H1 (cell line): ENCODE measurements around the gene PSMC1. TPM values are rescaled to one million over a fixed set of nuclear protein-coding genes. Genes with fewer than 3 reads are reported as not detected.

Experiments
- CTCF ChIA-PET: fragments of 300-600 bp; sonication (Branson Sonifier 250); formaldehyde crosslinking; loops from one replicate; lab custom pipeline; 2021; ENCODE audit not compliant: partially characterized antibody; lab: Charles Lee
- POLR2A ChIA-PET: fragments of 300-600 bp; sonication (Branson Sonifier 250); formaldehyde crosslinking; loops from one replicate; lab custom pipeline; 2021; ENCODE audit warnings: inconsistent platforms; ENCODE audit not compliant: partially characterized antibody; lab: Charles Lee
- DNase-seq, 2 experiments: peaks; one replicate each; pipeline versions ENCODE4 v3.0.0 to v3.0.0-alpha.2; 2010 to 2022; ENCODE audit warnings: low spot score in 2 of 2, low read depth in 1 of 2, mixed read lengths in 1 of 2
- FAIRE-seq: peaks from 2 replicates; lab custom pipeline; 2011; peaks lifted over from hg19 to GRCh38; lab: Jason Lieb, UNC
- H2AFZ ChIP-seq: 2 replicates; pipeline ENCODE4 v1.8.1; 2012; ENCODE audit warnings: low read length, inconsistent platforms
- H2AK5ac ChIP-seq: 2 replicates; pipeline ENCODE4 v1.6.1; 2013; ENCODE audit warnings: low read depth, low read length
- H2BK120ac ChIP-seq: replicated peaks from 2 replicates; pipeline ENCODE3; 2013; ENCODE audit warnings: low read depth, low read length, inconsistent platforms
- H2BK12ac ChIP-seq: 2 replicates; pipeline ENCODE4 v1.6.1; 2013; ENCODE audit warnings: low read depth, low read length
- H2BK15ac ChIP-seq: 2 replicates; pipeline ENCODE4 v1.6.1; 2013; ENCODE audit warnings: low read length
- H2BK20ac ChIP-seq: 2 replicates; pipeline ENCODE4 v1.6.1; 2013; ENCODE audit warnings: low read length
- H2BK5ac ChIP-seq: 2 replicates; pipeline ENCODE4 v1.6.1; 2013; ENCODE audit warnings: low read depth, low read length
- H3K14ac ChIP-seq: 2 replicates; pipeline ENCODE4 v1.6.1; 2013; ENCODE audit warnings: inconsistent platforms; ENCODE audit not compliant: insufficient read length
- H3K18ac ChIP-seq: 2 replicates; pipeline ENCODE4 v1.6.1; 2013; ENCODE audit warnings: low read length; ENCODE audit errors: extremely low read depth
- H3K23ac ChIP-seq: 2 replicates; pipeline ENCODE4 v1.6.1; 2013; ENCODE audit warnings: inconsistent platforms; ENCODE audit not compliant: insufficient read length
- H3K23me2 ChIP-seq: 2 replicates; pipeline ENCODE4 v1.6.1; 2013; ENCODE audit warnings: low read depth, low read length
- H3K27ac ChIP-seq: 2 replicates; pipeline ENCODE4 v1.6.1; 2011; ENCODE audit warnings: low read depth, low read length, inconsistent platforms
- H3K27me3 ChIP-seq, 4 experiments: replicated peaks in 1 of 4; 1 replicate in 1 of 4; 2 replicates in 3 of 4; pipeline versions ENCODE4 v1.6.1 to v1.8.1; 2011 to 2013; ENCODE audit warnings: low read length in 3 of 4, mild to moderate bottlenecking in 3 of 4, inconsistent platforms in 2 of 4, mixed read lengths in 2 of 4, moderate library complexity in 1 of 4; ENCODE audit not compliant: control insufficient read depth in 3 of 4, insufficient read depth in 3 of 4; ENCODE audit errors: extremely low read depth in 1 of 4
- H3K36me3 ChIP-seq, 4 experiments: 2 replicates each; pipeline versions ENCODE4 v1.6.1 to v1.8.1; 2011 to 2013; ENCODE audit warnings: mild to moderate bottlenecking in 4 of 4, low read length in 3 of 4, moderate library complexity in 2 of 4, control low read depth in 1 of 4, inconsistent platforms in 1 of 4; ENCODE audit not compliant: insufficient read depth in 4 of 4, control insufficient read depth in 2 of 4
- H3K4ac ChIP-seq: replicated peaks from 2 replicates; pipeline ENCODE3; 2013; ENCODE audit warnings: low read length, low read depth, mixed read lengths, inconsistent platforms; ENCODE audit not compliant: insufficient read length
- H3K4me1 ChIP-seq, 4 experiments: replicated peaks in 1 of 4; 1 replicate in 1 of 4; 2 replicates in 3 of 4; pipeline versions ENCODE4 v1.6.1 to v1.8.1; 2011 to 2013; ENCODE audit warnings: low read length in 3 of 4, inconsistent platforms in 2 of 4, mixed read lengths in 1 of 4; ENCODE audit not compliant: insufficient read depth in 4 of 4, control insufficient read depth in 3 of 4
- H3K4me2 ChIP-seq, 2 experiments: 2 replicates each; pipeline versions ENCODE4 v1.6.1 to v1.8.1; 2011 to 2013; ENCODE audit warnings: low read depth in 2 of 2, low read length in 2 of 2, control low read depth in 1 of 2, inconsistent platforms in 1 of 2, mild to moderate bottlenecking in 1 of 2; ENCODE audit not compliant: insufficient read depth in 1 of 2
- H3K4me3 ChIP-seq, 4 experiments: fragments of 200-600, 300-600 bp in 1 of 4; sonication (generic), shearing (Covaris generic), sonication (Bioruptor Twin) in 1 of 4; 2 replicates each; pipeline versions ENCODE4 v1.5.1 to v1.8.1; 2011 to 2016; ENCODE audit warnings: low read length in 4 of 4, low read depth in 3 of 4, control low read depth in 2 of 4, inconsistent platforms in 2 of 4, mild to moderate bottlenecking in 2 of 4, mixed read lengths in 1 of 4, moderate library complexity in 1 of 4; ENCODE audit not compliant: insufficient read depth in 2 of 4; ENCODE audit errors: extremely low read depth in 1 of 4
- H3K56ac ChIP-seq: replicated peaks from 2 replicates; pipeline ENCODE3; 2013; ENCODE audit warnings: low read depth, mild to moderate bottlenecking, mixed read lengths, low read length, inconsistent platforms; ENCODE audit not compliant: insufficient read length
- H3K79me1 ChIP-seq: 2 replicates; pipeline ENCODE4 v1.6.1; 2013; ENCODE audit warnings: low read depth, low read length, control low read depth
- H3K79me2 ChIP-seq, 2 experiments: 2 replicates each; pipeline versions ENCODE4 v1.6.1 to v1.8.1; 2012 to 2013; ENCODE audit warnings: low read length in 2 of 2, mild to moderate bottlenecking in 2 of 2, inconsistent platforms in 1 of 2; ENCODE audit not compliant: insufficient read depth in 2 of 2, control insufficient read depth in 1 of 2
- H3K9ac ChIP-seq, 4 experiments: replicated peaks in 1 of 4; 1 replicate in 1 of 4; 2 replicates in 3 of 4; pipeline versions ENCODE4 v1.6.1 to v1.8.1; 2011 to 2013; ENCODE audit warnings: low read depth in 3 of 4, low read length in 3 of 4, control low read depth in 2 of 4, mild to moderate bottlenecking in 2 of 4, moderate library complexity in 2 of 4, inconsistent platforms in 1 of 4; ENCODE audit errors: extremely low read depth in 1 of 4
- H3K9me3 ChIP-seq, 2 experiments: 2 replicates each; pipeline versions ENCODE4 v1.6.1 to v1.8.1; 2012 to 2013; ENCODE audit warnings: mild to moderate bottlenecking in 2 of 2, moderate library complexity in 2 of 2, control low read depth in 1 of 2, inconsistent platforms in 1 of 2, low read depth in 1 of 2, low read length in 1 of 2, mixed read lengths in 1 of 2; ENCODE audit not compliant: insufficient read depth in 2 of 2
- H4K20me1 ChIP-seq, 2 experiments: replicated peaks in 1 of 2; 2 replicates each; pipeline versions ENCODE3 to v1.8.1; 2011 to 2013; ENCODE audit warnings: inconsistent platforms in 2 of 2, low read length in 2 of 2, mild to moderate bottlenecking in 1 of 2; ENCODE audit not compliant: insufficient read depth in 2 of 2, control insufficient read depth in 1 of 2
- H4K5ac ChIP-seq: 2 replicates; pipeline ENCODE4 v1.6.1; 2013; ENCODE audit warnings: low read length, low read depth, mixed read lengths, inconsistent platforms; ENCODE audit not compliant: insufficient read length
- H4K8ac ChIP-seq: 2 replicates; pipeline ENCODE4 v1.8.0; 2013; ENCODE audit warnings: mild to moderate bottlenecking, moderate library complexity, low read length, inconsistent platforms; ENCODE audit not compliant: insufficient read depth; ENCODE audit errors: extremely low read depth
- H4K91ac ChIP-seq: replicated peaks from 2 replicates; pipeline ENCODE3; 2013; ENCODE audit warnings: low read length, mixed read lengths, inconsistent platforms; ENCODE audit not compliant: insufficient read length
- CTCF ChIP-seq, 3 experiments: IDR thresholded peaks; 1 replicate in 2 of 3; 2 replicates in 1 of 3; pipeline versions ENCODE4 v1.5.1 to v1.6.1; 2011; ENCODE audit warnings: low read length in 3 of 3, mild to moderate bottlenecking in 3 of 3, inconsistent platforms in 2 of 3, low read depth in 1 of 3, moderate library complexity in 1 of 3; ENCODE audit not compliant: insufficient read depth in 1 of 3; ENCODE audit errors: control extremely low read depth in 1 of 3
- E2F6 ChIP-seq: IDR thresholded peaks from 2 replicates; pipeline ENCODE4 v1.6.1; 2012; ENCODE audit warnings: inconsistent platforms
- MAFK ChIP-seq: IDR thresholded peaks from 2 replicates; pipeline ENCODE4 v1.6.1; 2012; ENCODE audit warnings: low read depth, mild to moderate bottlenecking, improper control_type of control experiment, low read length
- TEAD4 ChIP-seq: IDR thresholded peaks from 2 replicates; pipeline ENCODE4 v1.6.1; 2012; ENCODE audit warnings: low read depth, low read length, inconsistent platforms, mixed read lengths
- USF2 ChIP-seq: IDR thresholded peaks from 2 replicates; pipeline ENCODE4 v1.6.1; 2011; ENCODE audit warnings: low read length, improper control_type of control experiment
- WGBS, 2 experiments: shearing (Covaris generic) in 1 of 2; methylation state at CpG; one replicate each; pipeline versions ENCODE4 v1.1.6 to v1.1.7; 2013 to 2015; ENCODE audit warnings: low lambda C conversion rate in 2 of 2, mixed read lengths in 2 of 2, inconsistent platforms in 1 of 2, low coverage in 1 of 2, missing lambda C conversion rate in 1 of 2; ENCODE audit not compliant: insufficient replicate concordance in 2 of 2, insufficient coverage in 1 of 2, insufficient read length in 1 of 2; ENCODE audit errors: extremely low coverage in 1 of 2, missing lambda C conversion rate in 1 of 2; 5-methylcytosine and 5-hydroxymethylcytosine counted together
- polyA plus RNA-seq, 7 experiments: library from polyadenylated mRNA; depleted of rRNA in 3 of 7; stranded (reverse) in 5 of 7; unstranded in 2 of 7; fragments of >200 nt in 5 of 7; fragments of 200-250 nt in 2 of 7; gene quantifications; 1 replicate in 5 of 7; 2 replicates in 1 of 7; 4 replicates in 1 of 7; pipeline versions ENCODE4 v1.2.1 to v1.2.3, GENCODE V29; 2011 to 2013; ENCODE audit warnings: missing spikeins in 2 of 7, mixed read lengths in 2 of 7
- total RNA-seq: library from RNA; stranded (reverse); fragmentation: NEBNext Ultra II Directional; extraction: Animal tissue kit (Norgen Biotek cat#: 25700); gene quantifications from 2 replicates; pipeline ENCODE4 v1.2.1, GENCODE V29; 2021

The PSMC1 gene
- total and polyA plus RNA-seq, 2 of the 8 experiments (the other 6 are each of a cell fraction or from before 2014, with no cell fraction given): 46.2 to 99.6 TPM

DNA sequence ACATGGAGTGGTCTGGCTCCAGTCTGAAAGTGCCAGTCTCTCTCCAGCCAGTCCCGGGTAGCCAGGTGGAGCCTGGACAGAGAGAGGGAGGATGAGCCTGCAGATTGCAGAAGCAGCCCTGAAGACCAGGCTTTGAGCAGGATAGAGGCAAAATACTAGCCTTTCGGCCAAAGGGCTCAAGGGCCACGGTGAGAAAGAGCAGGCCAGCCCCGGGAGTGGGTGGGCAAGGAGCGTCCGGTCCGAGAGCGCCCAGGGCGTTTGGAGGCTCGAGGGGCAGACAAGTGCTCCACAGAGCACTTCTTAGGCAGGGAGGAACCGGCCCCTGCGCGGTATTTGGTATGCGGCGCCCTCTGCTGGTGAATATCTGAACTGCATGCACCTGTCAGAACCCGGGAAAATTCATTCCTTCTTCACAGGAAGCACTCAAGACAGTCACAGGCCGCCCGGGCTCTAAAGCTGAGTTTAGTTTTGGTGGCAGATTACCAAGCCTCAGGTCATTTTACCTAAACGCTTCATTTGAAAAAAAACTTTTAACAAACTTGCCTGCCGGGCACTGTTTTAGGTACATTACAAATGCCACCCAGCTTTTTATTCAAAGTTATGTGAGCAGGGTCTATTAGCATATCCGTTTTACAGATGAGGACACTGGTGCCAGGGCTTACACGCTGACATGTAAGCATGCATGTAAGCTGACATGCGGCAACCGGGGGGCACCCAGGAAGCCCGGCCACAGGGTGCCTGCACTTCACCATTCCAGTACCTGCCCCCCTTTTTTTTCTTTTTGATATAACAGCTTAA, 21.0 kb upstream of the PSMC1 start:
- H3K79me2 ChIP-seq: no peaks in the 10 kb centered on the region
- no peak overlapping the region for H2BK120ac ChIP-seq
- FAIRE-seq (no peak), DNase-seq (peak; percentile 77 to 95)
- ChIA-PET CTCF (interaction anchor here (0.6 to 5.9 kb wide), 39 partner anchors 12 to 484 kb away, joined by 3 to 52 read pairs (median 3); no protein-coding TSS in a partner anchor), POLR2A (no interaction called here)
- H2BK20ac ChIP-seq: no peak overlapping the region
- no peak overlapping the region for H3K27ac ChIP-seq
- no peak overlapping the region for H3K9ac ChIP-seq
- H3K4ac ChIP-seq: no peak overlapping the region
- H2AFZ ChIP-seq: 0 out of 2 replicates have a peak overlapping the region, but pooled peaks have one; percentile 11
- H2AK5ac ChIP-seq: no peak overlapping the region
- H2BK12ac ChIP-seq: no peak overlapping the region
- peaks cover 25 to 31% of the 10 kb centered on the region in 2 experiments for H3K9me3 ChIP-seq
- peaks cover 4 to 11% (median 7%) of the 10 kb centered on the region in 4 experiments for H3K27me3 ChIP-seq
- no peak overlapping the region; a peak in 2 of 8 replicates for H3K4me3 ChIP-seq
- no peak overlapping the region for H3K14ac ChIP-seq
- 34% methylated on average over 25 of the region's 25 CpGs; no CpG with 5 or more reads in 1 of the 2 experiments for WGBS, 2 experiments
- no peaks in the 10 kb centered on the region for H3K36me3 ChIP-seq
- no peak overlapping the region for H4K8ac ChIP-seq
- no peaks in the 10 kb centered on the region for H3K79me1 ChIP-seq
- H4K91ac ChIP-seq: no peak overlapping the region
- H4K5ac ChIP-seq: no peak overlapping the region
- H3K18ac ChIP-seq: 0 out of 2 replicates have a peak overlapping the region, but pooled peaks have one; percentile 13
- H3K4me2 ChIP-seq: peak overlapping the region in 1 of 2 experiments; percentile 25; a peak in 2 of 4 replicates
- H3K56ac ChIP-seq: no peak overlapping the region
- H3K4me1 ChIP-seq: no peaks in the 10 kb centered on the region; a peak in 1 of 7 replicates
- no peaks in the 10 kb centered on the region for H3K23me2 ChIP-seq
- no peak overlapping the region for H2BK5ac ChIP-seq
- no peak overlapping the region for H3K23ac ChIP-seq
- H4K20me1 ChIP-seq: no peaks in the 10 kb centered on the region
- peak overlapping the region; percentile 81; the same call in 1 of the 2 replicates for H2BK15ac ChIP-seq
- TF ChIP-seq E2F6 (peak; percentile 97), USF2 (peak; percentile 47; the same call in 1 of the 2 replicates), TEAD4 (peak; percentile 52; the same call in 1 of the 2 replicates), CTCF (IDR thresholded peaks at IDR 0.05; ENCODE audit: control extremely low read depth in 1 of 3, insufficient read depth in 1 of 3, low read depth in 1 of 3, low read length in 3 of 3) (peak; percentile 77 to 90 (median 87)), MAFK (no peak)
